CD4-positive, alpha-beta T cell treated with Interleukin-15 for 1 hour (primary cell): ENCODE results near the gene L3MBTL2.
"Not testable (repeated sequence)": the region's sequence is repeated elsewhere in the genome, so short reads cannot be mapped to it uniquely, and the experiment has no call there.

Experiments used
- DNase-seq: peaks from one replicate; pipeline ENCODE4 v3.0.0-alpha.2; 2020

L3MBTL2 gene

DNA sequence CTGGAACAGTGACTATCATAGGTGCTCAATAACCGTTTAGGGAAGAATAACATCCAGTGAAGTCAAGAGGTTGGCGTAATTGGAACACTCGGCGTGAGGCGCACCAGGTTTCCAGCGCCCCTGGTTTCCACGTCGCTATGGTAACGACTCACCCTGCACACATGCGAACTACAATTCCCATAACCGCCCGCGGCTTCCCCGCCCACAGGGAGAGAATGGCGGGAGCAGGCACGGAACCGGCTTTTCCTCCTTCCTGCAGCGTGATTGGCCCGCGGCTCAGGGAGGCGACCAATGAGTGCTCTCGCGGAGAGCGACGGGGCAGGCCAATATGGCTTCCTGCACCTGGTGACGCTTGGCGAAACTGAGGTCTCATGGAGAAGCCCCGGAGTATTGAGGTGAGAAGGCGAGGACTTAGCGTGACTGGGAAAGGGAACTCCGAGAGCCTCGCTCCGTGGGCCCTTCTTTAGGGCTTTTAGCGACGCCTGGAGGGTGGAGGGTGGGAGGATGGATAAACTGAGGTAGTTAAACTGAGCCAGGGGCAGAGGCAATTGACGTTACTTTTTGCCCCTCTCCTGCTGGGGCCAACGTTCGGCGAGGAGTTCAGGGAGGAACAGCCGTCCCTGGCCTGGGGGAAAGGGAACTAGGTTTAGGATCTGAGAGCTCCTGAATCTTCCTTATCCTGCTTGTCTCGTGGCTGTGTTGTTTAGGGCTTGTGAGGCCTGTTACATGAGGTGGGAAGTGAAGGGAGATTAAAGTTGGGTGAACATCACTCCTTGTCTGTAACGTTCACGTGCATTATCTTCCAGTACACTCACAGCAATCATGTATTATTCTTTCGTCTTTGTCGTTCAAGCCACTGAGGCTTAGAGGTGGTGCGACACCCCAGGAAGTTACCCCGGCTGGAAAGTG, at the start of gene L3MBTL2:
TSS of gene L3MBTL2 (plus strand) at position 321 of the 909 bp plus-strand sequence. CDS start at position 372, 51 bp downstream.
- DNase-seq: peak; percentile 98

GRCh38 chr22:41157083-41157482, 48.0 kb upstream of the L3MBTL2 start:
- no peak for DNase-seq

DNA sequence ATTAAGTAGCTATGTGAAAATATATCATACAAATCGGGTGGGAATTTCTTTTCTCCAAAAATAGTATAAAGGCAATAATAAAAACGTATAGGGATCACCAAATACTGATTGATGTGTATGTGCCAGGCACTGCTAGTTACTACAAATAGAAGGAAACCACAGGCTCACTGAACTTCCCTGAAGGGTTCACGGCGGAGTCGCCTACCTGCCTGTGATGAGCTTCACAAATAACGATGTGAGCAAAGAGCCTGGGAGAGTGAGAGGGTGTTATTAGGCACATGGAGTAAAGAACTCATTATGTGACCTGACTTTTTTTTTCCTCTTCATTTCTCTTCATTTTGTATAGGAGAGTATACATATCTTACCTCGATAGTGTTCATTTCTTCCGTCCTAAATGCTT, 36.0 kb upstream of the L3MBTL2 start:
- no peak for DNase-seq

DNA sequence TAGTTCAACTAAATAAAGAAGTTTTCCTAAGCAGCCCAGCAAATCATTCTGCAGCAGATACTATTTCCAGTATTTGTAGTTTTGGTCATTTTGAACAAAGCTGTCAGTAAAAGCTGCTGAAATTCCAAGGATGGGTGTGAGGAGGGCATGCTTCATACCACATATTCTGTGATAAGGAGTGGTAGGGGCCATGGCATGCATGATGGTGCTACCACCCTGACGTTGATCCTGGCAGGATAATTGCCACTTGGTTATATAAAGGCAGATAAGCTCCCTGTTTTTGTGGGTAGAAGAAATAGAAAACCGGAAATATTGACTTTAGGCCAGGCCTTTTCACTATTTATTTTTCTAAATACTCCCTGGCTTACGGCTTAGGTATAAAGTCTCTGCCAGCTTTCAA, 33.1 kb upstream of the L3MBTL2 start:
- DNase-seq: no peak

DNA sequence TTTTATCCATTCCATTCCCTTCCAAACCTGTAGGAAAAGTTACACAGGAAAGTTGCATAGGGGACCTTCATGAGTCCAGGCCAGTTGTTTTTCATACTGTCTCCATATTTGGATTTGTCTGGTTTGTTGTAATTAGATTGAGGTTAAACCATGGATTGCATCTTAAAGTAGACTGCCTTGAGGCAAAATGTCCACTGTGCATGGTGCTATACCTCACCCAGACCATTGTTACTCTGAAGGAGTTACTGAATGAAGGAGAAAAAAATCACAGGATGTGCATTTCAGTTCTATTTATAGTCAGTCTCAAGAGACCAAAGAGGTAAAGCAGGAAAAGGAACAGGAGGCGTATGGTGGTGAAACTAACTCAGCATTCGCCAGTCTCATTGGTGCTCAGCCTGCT, 29.6 kb upstream of the L3MBTL2 start:
- no peak for DNase-seq

- DNase-seq: no peak
Measured at GRCh38 chr22:41177040-41177621, 28.0 kb upstream of the L3MBTL2 start.

GRCh38 chr22:41177622-41178424, 27.3 kb upstream of the L3MBTL2 start:
- DNase-seq: no peak

GRCh38 chr22:41178425-41178975, 26.6 kb upstream of the L3MBTL2 start:
- no peak for DNase-seq

DNA sequence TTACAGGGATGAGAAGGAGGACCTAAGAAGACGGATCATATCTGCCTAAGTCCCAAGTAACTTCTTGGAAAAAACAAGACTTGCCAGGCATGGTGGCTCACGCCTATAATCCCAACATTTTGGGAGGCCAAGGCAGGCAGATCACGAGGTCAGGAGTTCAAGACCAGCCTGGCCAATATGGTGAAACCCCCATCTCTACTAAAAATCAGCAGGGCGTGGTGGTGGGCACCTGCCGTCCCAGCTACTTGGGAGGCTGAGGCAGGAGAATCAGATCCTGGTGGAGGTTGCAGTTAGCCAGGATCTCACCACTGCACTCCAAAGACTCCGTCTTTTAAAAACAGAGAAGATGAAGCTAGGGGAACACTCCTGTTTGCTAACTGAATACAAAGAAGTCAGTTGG, 24.8 kb upstream of the L3MBTL2 start:
- not testable (repeated sequence) for DNase-seq

GRCh38 chr22:41180926-41181325, 24.2 kb upstream of the L3MBTL2 start:
- no peak for DNase-seq

GRCh38 chr22:41181349-41182241, 23.5 kb upstream of the L3MBTL2 start:
- DNase-seq: peak; percentile 32

DNA sequence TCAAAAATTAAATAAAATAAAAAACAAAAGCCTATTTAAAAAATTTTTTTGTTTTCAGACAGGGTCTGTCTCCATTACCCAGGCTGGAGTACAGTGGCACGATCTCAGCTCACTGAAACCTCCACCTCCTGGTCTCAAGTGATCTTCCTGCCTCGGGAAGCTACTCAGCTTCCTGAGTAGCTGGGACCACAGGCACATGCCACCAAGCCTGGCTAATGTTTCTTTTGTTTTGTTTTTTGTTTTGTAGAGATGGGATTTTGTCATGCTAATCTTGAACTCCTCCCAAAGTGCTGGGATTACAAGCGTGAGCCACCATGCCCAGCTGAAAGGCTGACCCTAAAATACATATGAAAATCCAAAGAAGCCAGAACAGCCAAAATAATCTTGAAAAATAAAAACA, 20.4 kb upstream of the L3MBTL2 start:
- no peak for DNase-seq

- DNase-seq: no peak
Measured at GRCh38 chr22:41191467-41191866, 13.6 kb upstream of the L3MBTL2 start.

- no peak for DNase-seq
Measured at GRCh38 chr22:41193829-41194228, 11.3 kb upstream of the L3MBTL2 start.

DNA sequence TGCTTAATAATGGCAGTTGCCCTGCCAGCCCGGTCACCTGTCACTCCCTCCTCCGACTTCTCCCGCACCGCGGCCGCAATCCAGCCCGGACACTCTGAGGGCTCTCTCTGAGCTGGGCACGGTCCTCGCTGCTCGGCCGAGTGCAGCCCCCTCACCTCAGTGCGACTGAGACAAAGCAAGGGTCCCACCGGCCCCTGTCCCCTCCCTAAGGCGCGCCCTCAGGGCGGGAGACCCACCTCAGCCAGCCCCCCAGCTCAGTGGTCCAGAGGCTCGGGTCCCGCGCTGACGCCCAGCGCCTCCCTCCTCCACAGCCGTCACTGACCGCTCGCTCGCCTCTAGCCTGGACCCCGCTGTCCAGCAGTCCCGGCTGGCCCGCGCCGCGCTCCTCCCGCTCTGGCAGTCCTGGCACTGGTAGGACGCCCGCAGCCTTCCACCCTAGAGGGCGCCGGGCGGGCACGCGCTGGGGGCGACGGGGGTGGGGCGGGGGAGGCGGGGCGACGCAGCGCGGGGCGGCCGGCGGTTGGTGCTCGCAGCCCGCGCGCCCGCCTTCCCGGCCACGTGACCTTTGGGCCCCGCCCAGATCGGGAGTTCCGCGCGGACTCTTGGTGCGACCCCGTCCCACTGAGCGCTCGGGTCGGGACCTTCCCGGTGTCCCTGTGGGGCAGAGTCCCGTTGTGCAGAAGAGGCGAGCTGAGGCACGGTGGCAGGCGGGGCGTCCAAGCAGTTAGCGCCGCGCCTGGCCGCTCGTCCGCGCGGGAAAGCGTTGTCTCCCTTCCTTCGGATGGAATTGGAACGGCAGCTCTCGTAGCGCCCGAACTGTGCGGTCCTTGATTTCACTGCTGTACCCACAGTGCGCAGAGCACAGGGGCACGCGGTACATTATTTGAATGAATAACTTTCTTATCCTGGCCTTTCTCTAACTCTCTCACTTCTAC, 7.8 kb upstream of the L3MBTL2 start:
- DNase-seq: peak; percentile 75

- peak; percentile 38 for DNase-seq
Measured at GRCh38 chr22:41198027-41198580, 7.0 kb upstream of the L3MBTL2 start.

GRCh38 chr22:41201141-41201540, 4.0 kb upstream of the L3MBTL2 start:
- no peak for DNase-seq

DNA sequence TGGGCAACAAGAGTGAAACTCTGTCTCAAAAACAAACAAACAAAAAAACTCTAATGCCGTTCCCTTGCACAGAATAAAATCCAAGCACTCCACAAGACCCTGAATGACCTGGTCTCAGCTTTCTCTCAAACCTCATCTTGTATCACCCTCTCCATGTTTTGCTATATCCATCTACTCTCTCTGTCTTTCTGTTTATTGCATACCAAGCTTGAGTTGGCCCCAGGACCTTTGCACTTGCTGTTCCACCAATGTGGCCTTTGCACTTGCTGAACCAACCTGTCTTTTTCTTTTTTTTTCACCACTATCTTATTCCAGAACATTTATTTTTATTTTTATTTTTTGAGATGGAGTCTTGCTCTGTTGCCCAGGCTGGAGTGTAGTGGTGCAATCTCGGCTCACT, 2.0 kb upstream of the L3MBTL2 start:
- DNase-seq: no peak

- no peak for DNase-seq
Measured at GRCh38 chr22:41204066-41204465, 1.0 kb upstream of the L3MBTL2 start.

DNA sequence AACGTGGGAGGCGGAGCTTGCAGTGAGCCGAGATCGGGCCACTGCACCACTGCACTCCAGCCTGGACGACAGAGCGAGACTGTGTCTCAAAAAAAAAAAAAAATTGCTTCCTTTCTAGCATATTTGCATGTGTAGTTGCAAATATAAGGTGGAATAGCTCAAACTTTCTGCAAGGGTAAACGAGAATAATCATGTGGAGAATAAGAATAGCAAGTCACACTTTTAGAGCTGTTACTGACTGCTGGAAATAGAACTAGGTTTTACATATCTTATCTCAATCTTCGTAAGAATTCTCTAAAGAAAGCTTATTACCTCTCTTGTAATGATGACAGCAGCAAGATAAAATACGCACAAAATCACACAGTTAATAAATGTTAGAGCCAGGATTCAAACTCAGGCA, 1.6 kb downstream of the L3MBTL2 start:
- no peak for DNase-seq

DNA sequence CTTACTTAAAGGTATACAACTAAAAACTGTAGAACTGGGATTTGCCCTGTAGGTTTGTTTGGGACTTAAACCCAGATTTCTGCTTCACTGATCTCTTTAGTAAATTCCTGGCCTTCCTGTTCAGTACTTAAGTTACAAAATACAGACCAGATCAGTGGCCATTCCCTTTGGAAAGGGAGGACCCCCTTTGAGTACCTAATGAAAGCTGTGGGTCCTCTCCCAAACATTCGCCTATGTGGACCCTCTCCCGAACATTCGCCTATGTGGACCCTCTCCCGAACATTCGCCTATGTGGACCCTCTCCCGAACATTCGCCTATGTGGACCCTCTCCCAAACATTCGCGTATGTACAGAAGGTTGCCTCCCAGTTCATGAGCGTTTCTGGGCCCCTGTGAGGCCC, 10.3 kb downstream of the L3MBTL2 start:
- no peak for DNase-seq
